HEK293 (cell line): ENCODE results near the gene TFB2M.

Experiments used
- CTCF ChIA-PET: fragments of 350-600 bp; formaldehyde crosslinking; extraction: SDS; loops from one replicate; lab custom pipeline; 2021; ENCODE audit warnings: antibody characterized with exemption; lab: Yijun Ruan, JAX
- POLR2A ChIA-PET: fragments of 300-600 bp; formaldehyde crosslinking; extraction: SDS; loops from one replicate; lab custom pipeline; 2020; ENCODE audit warnings: antibody characterized with exemption, inconsistent platforms; lab: Yijun Ruan, JAX
- H3K27ac ChIP-seq: fragments of 200-500 bp; sonication (Bioruptor generic); 2 replicates; pipeline ENCODE4 v1.5.1; 2014; ENCODE audit warnings: low read depth, low read length, control low read depth, inconsistent platforms; ENCODE audit errors: extremely low read depth
- H3K36me3 ChIP-seq, 2 experiments: fragments of 200-500 bp in 1 of 2; sonication (Bioruptor generic) in 1 of 2; 1 replicate in 1 of 2; 2 replicates in 1 of 2; pipeline ENCODE4 v1.5.1; 2014 to 2017; ENCODE audit warnings: inconsistent platforms in 2 of 2, low read length in 2 of 2; ENCODE audit not compliant: control insufficient read depth in 2 of 2, insufficient read depth in 1 of 2
- H3K4me1 ChIP-seq: fragments of 200-500 bp; sonication (Bioruptor generic); 2 replicates; pipeline ENCODE4 v1.5.1; 2014; ENCODE audit warnings: mild to moderate bottlenecking, low read length, inconsistent platforms; ENCODE audit not compliant: control insufficient read depth, insufficient read depth
- H3K4me3 ChIP-seq: 2 replicates; pipeline ENCODE4 v1.5.1; 2011; ENCODE audit warnings: low read depth, mild to moderate bottlenecking, control low read depth, low read length, moderate library complexity
- H3K9me3 ChIP-seq: fragments of 200-500 bp; sonication (Bioruptor generic); 2 replicates; pipeline ENCODE4 v1.5.1; 2014; ENCODE audit warnings: low read depth, low read length, inconsistent platforms; ENCODE audit not compliant: control insufficient read depth, insufficient read depth
- BCL11B ChIP-seq: fragments of 450-650 bp; formaldehyde crosslinking; IDR thresholded peaks from 2 replicates; pipeline ENCODE4 v1.5.1; 2016; ENCODE audit warnings: low read depth, missing biosample characterization, missing genetic modification characterization
- HOXA7 ChIP-seq: sonication (generic); formaldehyde crosslinking; IDR thresholded peaks from 2 replicates; pipeline ENCODE4 v1.8.1; 2022; ENCODE audit warnings: missing genetic modification reagents, borderline replicate concordance
- MYNN ChIP-seq: fragments of 450-650 bp; formaldehyde crosslinking; IDR thresholded peaks from 2 replicates; pipeline ENCODE4 v1.5.1; 2016; ENCODE audit warnings: missing biosample characterization, missing genetic modification characterization, borderline replicate concordance
- SCRT1 ChIP-seq: fragments of 450-650 bp; formaldehyde crosslinking; IDR thresholded peaks from 2 replicates; pipeline ENCODE4 v1.5.1; 2016; ENCODE audit warnings: missing biosample characterization, missing genetic modification characterization, borderline replicate concordance
- ZBTB20 ChIP-seq: fragments of 450-650 bp; formaldehyde crosslinking; IDR thresholded peaks from 2 replicates; pipeline ENCODE4 v1.5.1; 2016; ENCODE audit warnings: missing biosample characterization, missing genetic modification characterization
- ZNF10 ChIP-seq: fragments of 450-650 bp; formaldehyde crosslinking; IDR thresholded peaks from 2 replicates; pipeline ENCODE4 v1.5.1; 2017; ENCODE audit warnings: missing biosample characterization, missing genetic modification characterization
- ZNF133 ChIP-seq: fragments of 450-650 bp; formaldehyde crosslinking; IDR thresholded peaks from 2 replicates; pipeline ENCODE4 v1.5.1; 2016; ENCODE audit warnings: missing biosample characterization, missing genetic modification characterization
- ZNF214 ChIP-seq: fragments of 450-650 bp; formaldehyde crosslinking; IDR thresholded peaks from 2 replicates; pipeline ENCODE4 v1.5.1; 2017; ENCODE audit warnings: missing biosample characterization, mild to moderate bottlenecking, missing genetic modification characterization, borderline replicate concordance
- ZNF223 ChIP-seq: fragments of 450-650 bp; formaldehyde crosslinking; IDR thresholded peaks from 2 replicates; pipeline ENCODE4 v1.5.1; 2016; ENCODE audit warnings: missing biosample characterization, missing genetic modification characterization
- ZNF37A ChIP-seq: fragments of 450-650 bp; IDR thresholded peaks from 2 replicates; pipeline ENCODE4 v1.5.1; 2018; ENCODE audit warnings: missing biosample characterization, missing genetic modification characterization
- ZNF518A ChIP-seq: fragments of 450-650 bp; formaldehyde crosslinking; conservative IDR thresholded peaks from 2 replicates; pipeline ENCODE4 v1.5.1; 2016; ENCODE audit warnings: low read depth, missing biosample characterization, missing genetic modification characterization
- ZNF529 ChIP-seq: fragments of 450-650 bp; formaldehyde crosslinking; IDR thresholded peaks from 2 replicates; pipeline ENCODE4 v1.5.1; 2017; ENCODE audit warnings: missing genetic modification characterization, missing biosample characterization; ENCODE audit not compliant: insufficient replicate concordance
- ZNF530 ChIP-seq: fragments of 450-650 bp; formaldehyde crosslinking; IDR thresholded peaks from 2 replicates; pipeline ENCODE4 v1.5.1; 2016; ENCODE audit warnings: low read depth, missing biosample characterization, missing genetic modification characterization
- ZNF626 ChIP-seq: fragments of 450-650 bp; sonication (Bioruptor Pico); formaldehyde crosslinking; IDR thresholded peaks from 2 replicates; pipeline ENCODE4 v1.5.1; 2018; ENCODE audit warnings: missing biosample characterization, missing genetic modification characterization, inconsistent platforms
- ZNF707 ChIP-seq: fragments of 450-650 bp; formaldehyde crosslinking; IDR thresholded peaks from 2 replicates; pipeline ENCODE4 v1.5.1; 2016; ENCODE audit warnings: missing biosample characterization, missing genetic modification characterization
- ZSCAN23 ChIP-seq: fragments of 450-650 bp; formaldehyde crosslinking; IDR thresholded peaks from 2 replicates; pipeline ENCODE4 v1.5.1; 2016; ENCODE audit warnings: missing biosample characterization, missing genetic modification characterization

The TFB2M gene

GRCh38 chr1:246512230-246512629, 53.8 kb downstream of the TFB2M start:
- POLR2A ChIA-PET = no interaction called here
- Histone ChIP-seq H3K36me3 (no peaks in the 10 kb centered on the region), H3K4me1 (no peaks in the 10 kb centered on the region), H3K9me3 (no peaks in the 10 kb centered on the region), H3K27ac (no peak overlapping the region), H3K4me3 (no peak overlapping the region)
- CTCF ChIA-PET = no interaction called here
- TF ChIP-seq ZNF626 (tag by site-specific recombination) (no peak), ZNF518A (tag by site-specific recombination) (no peak)

DNA sequence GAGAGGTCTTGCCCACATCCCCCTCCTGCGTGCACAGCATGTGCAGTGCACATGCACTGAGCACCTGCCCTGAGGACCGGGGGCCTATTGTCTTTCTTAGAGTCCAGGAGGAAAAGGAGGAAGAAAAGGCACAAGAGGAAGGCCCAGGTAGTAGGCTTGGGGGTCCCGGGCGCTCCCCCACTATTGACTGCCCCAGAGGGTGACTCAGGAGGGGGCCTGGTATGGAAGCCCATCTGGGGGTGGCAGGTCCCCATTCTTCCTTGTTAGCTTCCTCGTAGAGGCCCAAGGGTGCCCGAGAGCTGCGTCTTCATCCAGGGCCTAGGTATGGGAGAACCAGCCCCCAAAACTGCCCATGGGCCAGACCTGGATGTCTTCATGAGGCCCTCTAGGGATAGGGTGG, 54.9 kb downstream of the TFB2M start:
- H3K4me1 ChIP-seq = no peaks in the 10 kb centered on the region
- ChIA-PET POLR2A (no interaction called here), CTCF (no interaction called here)
- no peaks in the 10 kb centered on the region for H3K9me3 ChIP-seq
- no peak overlapping the region for H3K27ac ChIP-seq
- TF ChIP-seq BCL11B (no peak), SCRT1 (tag by site-specific recombination) (no peak), ZNF530 (tag by site-specific recombination) (no peak), ZNF37A (tag by site-specific recombination) (no peak), ZNF214 (tag by site-specific recombination) (no peak), ZNF10 (tag by site-specific recombination) (no peak), ZBTB20 (tag by site-specific recombination) (no peak)
- H3K36me3 ChIP-seq = no peaks in the 10 kb centered on the region
- H3K4me3 ChIP-seq = no peak overlapping the region

- Histone ChIP-seq H3K4me1 (no peaks in the 10 kb centered on the region), H3K36me3 (peaks cover 0 to under 1% of the 10 kb centered on the region in 2 experiments; a peak in 1 of 3 replicates), H3K4me3 (no peak overlapping the region), H3K9me3 (no peaks in the 10 kb centered on the region), H3K27ac (no peak overlapping the region)
- ChIA-PET POLR2A (no interaction called here), CTCF (no interaction called here)
- TF ChIP-seq ZNF223 (tag by site-specific recombination) (no peak), MYNN (tag by site-specific recombination) (no peak), HOXA7 (CRISPR knock-in tag) (no peak), ZNF707 (tag by site-specific recombination) (no peak), ZNF133 (no peak), ZNF529 (tag by site-specific recombination) (no peak), ZSCAN23 (tag by site-specific recombination) (no peak)
Measured at GRCh38 chr1:246510147-246511030, 55.7 kb downstream of the TFB2M start.
